HepG2 (cell line): Measurements from ENCODE around the gene MCEE. TPM values are rescaled to one million over a fixed set of nuclear protein-coding genes. Genes with fewer than 3 reads are reported as not detected.

Experiments
- ATAC-seq: fragments of 200-7000 bp; cut with Tn5 transposase; 3 replicates; pipeline ENCODE4 v1.9.1; 2020; ENCODE audit warnings: mild to moderate bottlenecking, moderate library complexity
- BruUV-seq: library from RNA; stranded (reverse); fragments of 400-500 nt; replicated peaks from 2 replicates; lab custom pipeline; 2021; lab: Mats Ljungman, UMichigan
- CTCF ChIA-PET: fragments of 300-600 bp; formaldehyde crosslinking; extraction: SDS; loops from one replicate; lab custom pipeline; 2021; ENCODE audit warnings: low total read pairs, inconsistent platforms, low intra/inter-chr PET ratio; lab: Yijun Ruan, JAX
- POLR2A ChIA-PET: fragments of 350-600 bp; sonication (Branson Sonifier 250); formaldehyde crosslinking; loops from one replicate; lab custom pipeline; 2020; ENCODE audit warnings: antibody characterized with exemption, inconsistent platforms; lab: Yijun Ruan, JAX
- DNase-seq: peaks from one replicate; pipeline ENCODE4 v3.0.0-alpha.2; 2015; ENCODE audit warnings: low spot score
- FAIRE-seq: peaks from 3 replicates; lab custom pipeline; 2011; peaks lifted over from hg19 to GRCh38; lab: Jason Lieb, UNC
- H2AFZ ChIP-seq: one replicate; pipeline ENCODE4 v1.6.1; 2011; ENCODE audit warnings: low read length, inconsistent platforms
- H3K27ac ChIP-seq: fragments of 300-600 bp; 3 replicates; pipeline ENCODE4 v1.8.0; 2011; ENCODE audit warnings: mixed run types, mild to moderate bottlenecking, mixed read lengths, low read length, inconsistent platforms; ENCODE audit not compliant: insufficient read depth; ENCODE audit errors: extremely low read length
- H3K27me3 ChIP-seq, 2 experiments: fragments of 200-600 bp in 1 of 2; 2 replicates in 1 of 2; 3 replicates in 1 of 2; pipeline versions ENCODE4 v1.6.0 to v1.8.0; 2011; ENCODE audit warnings: low read length in 2 of 2, mild to moderate bottlenecking in 2 of 2, moderate library complexity in 2 of 2, inconsistent platforms in 1 of 2; ENCODE audit not compliant: insufficient read depth in 2 of 2, control insufficient read depth in 1 of 2
- H3K36me3 ChIP-seq, 2 experiments: fragments of 200-600 bp in 1 of 2; replicated peaks in 1 of 2; 2 replicates in 1 of 2; 3 replicates in 1 of 2; pipeline versions ENCODE4 v1.5.1 to v1.8.0; 2011; ENCODE audit warnings: low read length in 2 of 2, inconsistent platforms in 1 of 2; ENCODE audit not compliant: insufficient read depth in 2 of 2, control insufficient read depth in 1 of 2
- H3K4me1 ChIP-seq: 2 replicates; pipeline ENCODE4 v1.5.1; 2012; ENCODE audit warnings: low read length, inconsistent platforms; ENCODE audit not compliant: insufficient read depth
- H3K4me2 ChIP-seq: 2 replicates; pipeline ENCODE4 v1.6.0; 2011; ENCODE audit warnings: low read depth, low read length, inconsistent platforms
- H3K4me3 ChIP-seq, 3 experiments: fragments of 200-600 bp in 1 of 3; sonication (generic), shearing (Covaris generic) in 1 of 3; replicated peaks in 1 of 3; 2 replicates each; pipeline ENCODE4 v1.5.1; 2011 to 2016; ENCODE audit warnings: low read length in 3 of 3, inconsistent platforms in 2 of 3, low read depth in 2 of 3, mild to moderate bottlenecking in 2 of 3, control low read depth in 1 of 3, mixed read lengths in 1 of 3; ENCODE audit not compliant: insufficient read depth in 1 of 3
- H3K79me2 ChIP-seq: one replicate; pipeline ENCODE4 v1.6.1; 2011; ENCODE audit warnings: low read length, inconsistent platforms; ENCODE audit not compliant: insufficient read depth
- H3K9ac ChIP-seq: 2 replicates; pipeline ENCODE4 v1.6.0; 2011; ENCODE audit warnings: mild to moderate bottlenecking, low read depth, low read length, inconsistent platforms; ENCODE audit not compliant: insufficient read depth
- H3K9me3 ChIP-seq: 2 replicates; pipeline ENCODE4 v1.5.1; 2012; ENCODE audit warnings: mild to moderate bottlenecking, low read length
- H4K20me1 ChIP-seq: 2 replicates; pipeline ENCODE4 v1.6.0; 2011; ENCODE audit warnings: inconsistent platforms, mild to moderate bottlenecking, low read length, moderate library complexity; ENCODE audit not compliant: insufficient read depth
- ASH2L ChIP-seq: fragments of 300-600, 200-600 bp; sonication (generic); IDR thresholded peaks from 2 replicates; pipeline ENCODE4 v1.7.0; 2017; ENCODE audit warnings: low read depth, mild to moderate bottlenecking, moderate library complexity, mixed read lengths, low read length; ENCODE audit not compliant: insufficient read length
- ATF1 ChIP-seq: IDR thresholded peaks from 2 replicates; pipeline ENCODE4 v1.6.1; 2016; ENCODE audit warnings: mild to moderate bottlenecking, control low read depth
- BHLHE40 ChIP-seq: IDR thresholded peaks from 2 replicates; pipeline ENCODE4 v1.6.1; 2011; ENCODE audit warnings: low read length, improper control_type of control experiment
- CHD2 ChIP-seq: IDR thresholded peaks from 2 replicates; pipeline ENCODE4 v1.6.1; 2011; ENCODE audit warnings: low read depth, low read length, improper control_type of control experiment
- EHMT2 ChIP-seq: fragments of 200-600 bp; sonication (generic); IDR thresholded peaks from 2 replicates; pipeline ENCODE4 v1.7.0; 2017; ENCODE audit warnings: antibody characterized with exemption, low read depth, low read length, borderline replicate concordance
- ELF4 ChIP-seq: sonication (generic); formaldehyde crosslinking; IDR thresholded peaks from 2 replicates; pipeline ENCODE4 v1.5.0; 2020; ENCODE audit warnings: missing genetic modification reagents, mild to moderate bottlenecking, moderate library complexity, borderline replicate concordance
- EP300 ChIP-seq, 3 experiments: sonication (generic) in 1 of 3; formaldehyde crosslinking in 1 of 3; IDR thresholded peaks; 2 replicates each; pipeline versions ENCODE4 v1.5.1 to v1.6.1; 2011 to 2020; ENCODE audit warnings: low read depth in 2 of 3, low read length in 2 of 3, borderline replicate concordance in 1 of 3, improper control_type of control experiment in 1 of 3, mild to moderate bottlenecking in 1 of 3, missing genetic modification reagents in 1 of 3, moderate library complexity in 1 of 3
- FOXO1 ChIP-seq: sonication (generic); formaldehyde crosslinking; IDR thresholded peaks from 2 replicates; pipeline ENCODE4 v1.4.0; 2020; ENCODE audit warnings: missing genetic modification reagents
- HDAC6 ChIP-seq: fragments of 200-600 bp; sonication (generic); IDR thresholded peaks from 2 replicates; pipeline ENCODE4 v1.7.0; 2017; ENCODE audit warnings: mild to moderate bottlenecking, antibody characterized with exemption, low read length, low read depth
- HES4 ChIP-seq: sonication (generic); formaldehyde crosslinking; IDR thresholded peaks from 2 replicates; pipeline ENCODE4 v1.9.0; 2021; ENCODE audit warnings: mild to moderate bottlenecking, missing genetic modification reagents, borderline replicate concordance
- HIVEP1 ChIP-seq: sonication (generic); formaldehyde crosslinking; IDR thresholded peaks from 2 replicates; pipeline ENCODE4 v1.4.0; 2020; ENCODE audit warnings: mild to moderate bottlenecking, missing genetic modification reagents
- HNF4A ChIP-seq: sonication (generic); formaldehyde crosslinking; IDR thresholded peaks from 2 replicates; pipeline ENCODE4 v1.4.0; 2020; ENCODE audit warnings: missing genetic modification reagents
- MEIS2 ChIP-seq: sonication (generic); formaldehyde crosslinking; IDR thresholded peaks from 2 replicates; pipeline ENCODE4 v1.9.0; 2021; ENCODE audit warnings: mild to moderate bottlenecking, missing genetic modification reagents
- MTA1 ChIP-seq: sonication (generic); formaldehyde crosslinking; IDR thresholded peaks from 2 replicates; pipeline ENCODE4 v1.4.0; 2020; ENCODE audit warnings: missing genetic modification reagents, mild to moderate bottlenecking, borderline replicate concordance
- RAD21 ChIP-seq: fragments of 450-650 bp; formaldehyde crosslinking; IDR thresholded peaks from 2 replicates; pipeline ENCODE4 v1.5.0; 2020; ENCODE audit warnings: mild to moderate bottlenecking
- SALL1 ChIP-seq: sonication (generic); formaldehyde crosslinking; IDR thresholded peaks from 2 replicates; pipeline ENCODE4 v1.8.0; 2022; ENCODE audit warnings: mild to moderate bottlenecking, missing genetic modification reagents
- SAP130 ChIP-seq: IDR thresholded peaks from 2 replicates; pipeline ENCODE4 v1.6.1; 2016; ENCODE audit warnings: low read depth
- TOPORS ChIP-seq: sonication (generic); formaldehyde crosslinking; IDR thresholded peaks from 2 replicates; pipeline ENCODE4 v1.8.0; 2023; ENCODE audit warnings: mild to moderate bottlenecking, missing genetic modification reagents
- ZC3H13 ChIP-seq: sonication (generic); formaldehyde crosslinking; IDR thresholded peaks from 2 replicates; pipeline ENCODE4 v1.8.1; 2023; ENCODE audit warnings: mild to moderate bottlenecking, missing genetic modification reagents, moderate library complexity
- ZNF124 ChIP-seq: sonication (generic); formaldehyde crosslinking; IDR thresholded peaks from 2 replicates; pipeline ENCODE4 v1.4.0; 2020; ENCODE audit warnings: missing genetic modification reagents
- ZNF317 ChIP-seq: sonication (generic); formaldehyde crosslinking; IDR thresholded peaks from 2 replicates; pipeline ENCODE4 v1.5.0; 2020; ENCODE audit warnings: mild to moderate bottlenecking, missing genetic modification reagents
- ZNF382 ChIP-seq: sonication (generic); formaldehyde crosslinking; IDR thresholded peaks from 2 replicates; pipeline ENCODE4 v1.5.0; 2020; ENCODE audit warnings: missing genetic modification reagents, mild to moderate bottlenecking, borderline replicate concordance
- WGBS: methylation state at CpG from one replicate; pipeline ENCODE4 v1.1.6; 2017; ENCODE audit warnings: low lambda C conversion rate; 5-methylcytosine and 5-hydroxymethylcytosine counted together
- in situ Hi-C: cut with HindIII; loops from 2 replicates; pipeline ENCODE4 v1.10.0; 2017; ENCODE audit warnings: low pct_unique_long_range_greater_than_20kb; ENCODE audit not compliant: extremely low pct_ligation_motif_present
- intact Hi-C: fragments of 100-400 bp; cut with micrococcal nuclease; formaldehyde crosslinking; loops from one replicate; pipeline ENCODE4 v1.10.0; 2022; ENCODE audit not compliant: unreplicated experiment
- polyA plus RNA-seq, 8 experiments: library from polyadenylated mRNA; depleted of rRNA in 3 of 8; stranded (reverse) in 7 of 8; unstranded in 1 of 8; fragments of >200 nt; fragmentation: Illumina TruSeq in 4 of 8; extraction: Trizol in 4 of 8; gene quantifications; 2 replicates each; pipeline versions ENCODE4 v1.2.1 to v1.2.3, GENCODE V29; 2011 to 2016; ENCODE audit warnings: low read depth in 4 of 8, missing spikeins in 1 of 8, mixed read lengths in 1 of 8; ENCODE audit not compliant: insufficient read depth in 1 of 8
- total RNA-seq, 5 experiments: library from RNA; depleted of rRNA; stranded (reverse); fragments of >200 nt; fragmentation: Illumina TruSeq; extraction: Trizol; gene quantifications; 2 replicates each; pipeline ENCODE4 v1.2.3, GENCODE V29; 2016; ENCODE audit warnings: low read depth in 1 of 5
- TF ChIP-seq, protein P1 (sequence below): IDR thresholded peaks from 2 replicates; pipeline ENCODE4 v1.6.1; 2016; ENCODE audit warnings: mild to moderate bottlenecking, missing biosample characterization, missing genetic modification reagents
- TF ChIP-seq, protein P2 (sequence below): sonication (generic); formaldehyde crosslinking; IDR thresholded peaks from 2 replicates; pipeline ENCODE4 v1.4.0; 2020; ENCODE audit warnings: missing genetic modification reagents, borderline replicate concordance

MCEE gene
- total and polyA plus RNA-seq, 2 of the 13 experiments (the other 11 are each of a cell fraction or from before 2014, with no cell fraction given), result 32.0 to 66.9 TPM

DNA sequence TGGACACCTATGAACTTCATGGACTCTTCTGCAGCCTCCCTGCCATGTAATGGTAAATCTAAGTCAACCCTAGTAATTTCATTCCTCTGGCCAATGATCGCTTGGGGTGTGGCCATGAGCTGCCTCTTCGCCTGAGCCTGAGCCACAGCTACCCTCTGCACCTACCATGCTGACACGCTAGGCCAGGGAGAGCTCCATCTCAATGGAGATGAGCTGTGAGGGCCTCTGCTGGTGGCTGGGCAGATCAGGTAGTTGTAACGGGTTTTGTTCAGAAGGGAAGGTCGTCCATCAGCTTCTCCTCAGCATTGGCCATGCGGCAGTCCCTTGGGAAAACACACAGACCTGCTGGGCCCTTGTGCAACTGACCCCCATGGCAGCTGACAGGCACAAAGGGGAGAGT is 24.8 kb upstream of the MCEE start:
- intact Hi-C loops, result loop anchor here (1.0 to 5.0 kb wide), 2 partner anchors 54 to 128 kb away; no protein-coding TSS in a partner anchor
- Histone ChIP-seq H3K36me3 (peaks cover 1 to 5% of the 10 kb centered on the region in 2 experiments; a peak in 3 of 5 replicates), H3K27me3 (peaks cover 0 to 26% of the 10 kb centered on the region in 2 experiments; a peak in 3 of 5 replicates), H3K4me1 (no peaks in the 10 kb centered on the region), H4K20me1 (peaks cover 4% of the 10 kb centered on the region; the same call in 1 of the 2 replicates), H3K9me3 (no peaks in the 10 kb centered on the region), H3K4me2 (no peak overlapping the region), H2AFZ (no peak overlapping the region), H3K27ac (no peak overlapping the region), H3K4me3 (no peak overlapping the region), H3K9ac (no peak overlapping the region), H3K79me2 (no peaks in the 10 kb centered on the region)
- in situ Hi-C loops, result loop anchor here (5.0 kb wide), 1 partner anchor 52 kb away; no protein-coding TSS in a partner anchor
- POLR2A ChIA-PET, result interaction anchor here (1.0 to 1.5 kb wide), 4 partner anchors 25 to 87 kb away, joined by 3 to 6 read pairs (median 4); partner anchors contain the start of genes MCEE and MPHOSPH10
- CTCF ChIA-PET, result interaction anchor here (3.1 kb wide), 1 partner anchor 54 kb away, joined by 24 read pairs; no protein-coding TSS in a partner anchor
- DNase-seq, result peak; percentile 72
- ATAC-seq, result peak; percentile 90
- BruUV-seq, result no TSS peak
- FAIRE-seq, result peak; percentile 94
- WGBS, result 13% methylated on average over 6 of the region's 6 CpGs
- TF ChIP-seq ZNF382 (CRISPR knock-in tag) (no peak), ASH2L (no peak), ATF1 (CRISPR knock-in tag) (no peak), RAD21 (peak; percentile 76), ELF4 (CRISPR knock-in tag) (no peak), SAP130 (CRISPR knock-in tag) (0 out of 2 replicates have a peak, but pooled peaks have one; percentile 25), BHLHE40 (no peak), TOPORS (CRISPR knock-in tag) (no peak), HIVEP1 (CRISPR knock-in tag) (0 out of 2 replicates have a peak, but pooled peaks have one; percentile 23), HES4 (CRISPR knock-in tag) (no peak), CHD2 (0 out of 2 replicates have a peak, but pooled peaks have one; percentile 19), EHMT2 (no peak), SALL1 (peak; percentile 41; the same call in 1 of the 2 replicates), HNF4A (CRISPR knock-in tag) (no peak), ZC3H13 (CRISPR knock-in tag) (no peak), EP300 (IDR thresholded peaks at IDR 0.05; ENCODE audit: low read depth in 2 of 2, low read length in 2 of 2) (no peak), EP300 (CRISPR knock-in tag; IDR thresholded peaks at IDR 0.05; ENCODE audit: borderline replicate concordance) (no peak), HDAC6 (no peak), ZNF317 (CRISPR knock-in tag) (no peak), MEIS2 (CRISPR knock-in tag) (no peak), MTA1 (CRISPR knock-in tag) (no peak), FOXO1 (0 out of 2 replicates have a peak, but pooled peaks have one; percentile 16), ZNF124 (CRISPR knock-in tag) (no peak)
- TF ChIP-seq, protein P1, sequence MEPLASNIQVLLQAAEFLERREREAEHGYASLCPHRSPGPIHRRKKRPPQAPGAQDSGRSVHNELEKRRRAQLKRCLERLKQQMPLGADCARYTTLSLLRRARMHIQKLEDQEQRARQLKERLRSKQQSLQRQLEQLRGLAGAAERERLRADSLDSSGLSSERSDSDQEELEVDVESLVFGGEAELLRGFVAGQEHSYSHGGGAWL, result no peak
- TF ChIP-seq, protein P2, sequence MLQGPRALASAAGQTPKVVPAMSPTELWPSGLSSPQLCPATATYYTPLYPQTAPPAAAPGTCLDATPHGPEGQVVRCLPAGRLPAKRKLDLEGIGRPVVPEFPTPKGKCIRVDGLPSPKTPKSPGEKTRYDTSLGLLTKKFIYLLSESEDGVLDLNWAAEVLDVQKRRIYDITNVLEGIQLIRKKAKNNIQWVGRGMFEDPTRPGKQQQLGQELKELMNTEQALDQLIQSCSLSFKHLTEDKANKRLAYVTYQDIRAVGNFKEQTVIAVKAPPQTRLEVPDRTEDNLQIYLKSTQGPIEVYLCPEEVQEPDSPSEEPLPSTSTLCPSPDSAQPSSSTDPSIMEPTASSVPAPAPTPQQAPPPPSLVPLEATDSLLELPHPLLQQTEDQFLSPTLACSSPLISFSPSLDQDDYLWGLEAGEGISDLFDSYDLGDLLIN (CRISPR knock-in tag), result no peak
